ENCODE data around the gene HOXA7. TPM values are rescaled to one million over a fixed set of nuclear protein-coding genes. Genes with fewer than 3 reads are reported as not detected.

The HOXA7 gene
- total and polyA plus RNA-seq, 7 donors: 4.7 to 23.9 (median 9.1) TPM

DNA sequence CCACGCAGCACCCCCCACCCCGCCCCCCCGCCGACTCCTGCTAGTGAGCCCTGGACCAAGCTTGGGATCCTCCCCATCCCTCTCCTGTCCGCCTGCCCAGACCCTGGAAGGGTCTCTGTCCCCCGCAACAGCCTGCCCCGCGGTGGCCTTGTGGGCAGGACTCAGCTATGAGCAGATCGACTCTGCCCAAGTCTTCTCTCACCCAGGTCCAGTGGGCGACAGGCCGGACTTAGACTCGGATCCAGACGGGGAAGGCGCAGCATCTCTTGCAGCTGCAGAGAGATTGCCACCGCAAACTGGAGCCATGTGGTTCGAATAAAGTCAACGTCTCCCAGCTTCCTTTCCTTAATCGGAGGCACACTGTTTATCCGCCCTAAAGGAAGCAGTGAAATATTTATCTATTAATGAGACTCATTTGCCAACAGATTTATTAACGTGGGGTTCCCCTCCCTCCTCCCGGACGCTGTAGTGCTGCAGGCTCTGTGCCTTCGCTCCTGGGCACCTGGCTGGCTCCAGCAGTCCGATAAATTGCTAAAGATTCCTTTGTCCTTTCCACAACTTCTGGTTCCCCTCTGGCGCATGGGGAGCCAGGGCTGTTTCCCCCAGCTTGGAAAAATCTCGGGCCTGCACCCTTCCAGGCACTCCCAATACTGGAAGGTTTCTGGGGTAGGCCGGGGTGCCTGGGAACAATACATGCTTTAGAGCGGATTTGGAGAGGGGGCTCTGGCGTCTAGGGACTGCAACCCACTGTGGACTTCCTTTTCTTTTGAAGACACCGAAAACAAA is 634 bp upstream of the HOXA7 start:
- no peaks in the 10 kb centered on the region for H3K9me3 ChIP-seq
- no peak for TF ChIP-seq EP300 (IDR thresholded peaks at IDR 0.05)
- TF ChIP-seq POLR2A (IDR thresholded peaks at IDR 0.05): no peak
- no peak for TF ChIP-seq POLR2AphosphoS5 (IDR thresholded peaks at IDR 0.05)
- TF ChIP-seq CTCF (IDR thresholded peaks at IDR 0.05): no peak
- no peaks in the 10 kb centered on the region for H3K27me3 ChIP-seq
- H3K4me1 ChIP-seq: peaks cover 0 to 56% (median 49%) of the 10 kb centered on the region in 4 donors
- H3K27ac ChIP-seq: peak overlapping the region in 3 of 4 donors; percentile 83 to 96 (median 91)
- H3K36me3 ChIP-seq: no peaks in the 10 kb centered on the region
- peak overlapping the region; percentile 51 to 76 (median 64) for H3K4me3 ChIP-seq
- intact Hi-C loops (cut with DNase I): loop anchor here (5.0 kb wide), 2 partner anchors 300 to 1205 kb away; no protein-coding TSS in a partner anchor
- WGBS, 2 donors: 5 to 12% methylated on average over 30 of the region's 30 CpGs
- DNase-seq: peak; percentile 74

DNA sequence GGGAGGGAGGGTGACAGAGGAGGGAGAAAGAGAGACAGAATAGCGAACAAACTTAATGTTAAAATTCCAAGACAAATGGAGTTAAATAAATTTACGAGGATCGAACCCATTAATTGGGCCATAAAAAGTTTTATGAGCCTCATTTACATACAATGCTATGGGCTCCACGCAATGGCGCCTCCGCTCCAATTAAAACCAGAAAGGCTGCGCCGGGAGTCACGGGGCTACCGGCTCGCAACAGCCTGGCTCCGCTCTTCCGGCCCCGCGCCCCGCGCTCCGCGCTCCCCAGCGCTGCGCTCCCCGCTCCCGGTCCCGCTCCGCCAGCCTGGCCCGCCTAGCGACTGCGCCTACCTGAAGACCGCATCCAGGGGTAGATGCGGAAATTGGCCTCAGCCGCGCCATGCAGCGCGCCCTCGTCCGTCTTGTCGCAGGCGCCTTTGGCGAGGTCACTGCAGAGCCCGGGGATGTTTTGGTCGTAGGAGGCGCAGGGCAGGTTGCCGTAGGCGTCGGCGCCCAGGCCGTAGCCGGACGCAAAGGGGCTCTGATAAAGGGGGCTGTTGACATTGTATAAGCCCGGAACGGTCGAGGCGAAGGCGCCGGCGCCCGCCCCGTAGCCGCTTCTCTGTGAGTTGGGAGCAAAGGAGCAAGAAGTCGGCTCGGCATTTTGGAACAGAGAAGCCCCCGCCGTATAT is 513 bp downstream of the HOXA7 start:
- peak; percentile 80 for DNase-seq
- Histone ChIP-seq H3K9me3 (no peaks in the 10 kb centered on the region), H3K36me3 (no peaks in the 10 kb centered on the region), H3K4me1 (peaks cover 0 to 52% (median 38%) of the 10 kb centered on the region in 4 donors), H3K27ac (peak overlapping the region in 3 of 4 donors; percentile 83 to 96 (median 91)), H3K27me3 (no peaks in the 10 kb centered on the region), H3K4me3 (peak overlapping the region; percentile 51 to 76 (median 64))
- intact Hi-C loops (cut with DNase I): loop anchor here (5.0 kb wide), 2 partner anchors 299 to 1204 kb away; no protein-coding TSS in a partner anchor
- no peak for TF ChIP-seq EP300 (IDR thresholded peaks at IDR 0.05)
- TF ChIP-seq POLR2AphosphoS5 (IDR thresholded peaks at IDR 0.05): peak; percentile 14 to 72 (median 48)
- no peak for TF ChIP-seq CTCF (IDR thresholded peaks at IDR 0.05)
- peak in 1 of 2 donors; percentile 45 for TF ChIP-seq POLR2A (IDR thresholded peaks at IDR 0.05)
- 1% methylated on average over 63 of the region's 63 CpGs for WGBS, 2 donors

DNA sequence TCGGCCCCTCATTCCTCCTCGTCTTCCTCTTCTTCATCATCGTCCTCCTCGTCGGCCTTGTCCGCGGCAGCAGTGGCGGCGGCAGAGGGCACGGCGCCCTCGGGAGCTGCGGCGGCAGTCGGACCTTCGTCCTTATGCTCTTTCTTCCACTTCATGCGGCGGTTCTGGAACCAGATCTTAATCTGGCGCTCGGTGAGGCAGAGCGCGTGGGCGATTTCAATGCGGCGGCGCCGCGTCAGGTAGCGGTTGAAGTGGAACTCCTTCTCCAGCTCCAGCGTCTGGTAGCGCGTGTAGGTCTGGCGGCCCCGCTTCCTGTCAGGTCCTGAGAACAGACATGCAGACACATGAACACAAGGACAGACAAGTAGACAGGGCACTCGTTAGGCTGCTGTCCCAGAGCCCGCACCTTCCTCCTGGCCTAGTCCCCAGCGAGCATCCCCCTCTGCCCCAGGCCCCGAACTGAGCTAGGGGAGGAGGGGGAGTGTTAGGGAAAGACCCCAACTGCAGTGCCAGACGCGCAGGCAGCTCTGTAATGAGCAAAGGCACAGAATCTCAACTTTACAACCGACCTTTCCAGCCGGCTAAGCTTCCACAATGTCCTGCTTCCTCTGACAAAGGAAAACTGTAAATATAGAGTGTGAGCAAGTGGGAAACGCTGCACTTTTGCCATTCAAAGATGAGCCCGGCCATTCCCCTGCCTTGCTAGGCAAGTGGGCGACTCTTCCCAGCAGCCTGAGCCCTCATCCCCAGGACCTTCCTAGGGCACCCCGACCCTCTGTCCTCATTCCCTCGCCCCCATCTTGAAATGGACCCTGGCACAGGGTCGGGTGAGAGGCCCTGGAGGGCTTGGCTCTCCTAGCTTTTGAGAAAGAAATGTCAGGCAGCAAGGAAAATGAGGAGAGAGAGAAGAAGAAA is 1.3 kb downstream of the HOXA7 start:
- 4 to 20% methylated on average over 48 of the region's 48 CpGs for WGBS, 2 donors
- H3K27ac ChIP-seq: peak overlapping the region in 3 of 4 donors; percentile 83 to 96 (median 91)
- H3K4me1 ChIP-seq: peaks cover 0 to 48% (median 35%) of the 10 kb centered on the region in 4 donors
- H3K36me3 ChIP-seq: no peaks in the 10 kb centered on the region
- H3K4me3 ChIP-seq: peak overlapping the region; percentile 51 to 76 (median 64)
- intact Hi-C loops (cut with DNase I): loop anchor here (5.0 kb wide), 3 partner anchors 298 to 1298 kb away; no protein-coding TSS in a partner anchor
- no peaks in the 10 kb centered on the region for H3K9me3 ChIP-seq
- H3K27me3 ChIP-seq: no peaks in the 10 kb centered on the region
- DNase-seq: peak; percentile 68
- TF ChIP-seq EP300 (IDR thresholded peaks at IDR 0.05) (no peak), CTCF (IDR thresholded peaks at IDR 0.05) (no peak), POLR2AphosphoS5 (IDR thresholded peaks at IDR 0.05) (no peak), POLR2A (IDR thresholded peaks at IDR 0.05) (no peak)

- Histone ChIP-seq H3K9me3 (no peaks in the 10 kb centered on the region), H3K36me3 (no peaks in the 10 kb centered on the region), H3K4me1 (peaks cover 0 to 56% (median 39%) of the 10 kb centered on the region in 4 donors), H3K27ac (peak overlapping the region in 3 of 4 donors; percentile 83 to 96 (median 91)), H3K4me3 (peak overlapping the region in 2 of 4 donors; percentile 63 to 76), H3K27me3 (no peaks in the 10 kb centered on the region)
- TF ChIP-seq EP300 (IDR thresholded peaks at IDR 0.05) (no peak), POLR2AphosphoS5 (IDR thresholded peaks at IDR 0.05) (no peak), POLR2A (IDR thresholded peaks at IDR 0.05) (no peak), CTCF (IDR thresholded peaks at IDR 0.05) (no peak)
- peak; percentile 61 for DNase-seq
- intact Hi-C loops (cut with DNase I): loop anchor here (5.0 kb wide), 1 partner anchor 1297 kb away; no protein-coding TSS in a partner anchor
- 21 to 62% methylated on average over 10 of the region's 10 CpGs for WGBS, 2 donors
Observed at GRCh38 chr7:27154369-27154768, 2.1 kb downstream of the HOXA7 start.
